Occipital lobe (tissue), 2 donors: Measurements from ENCODE around the gene ALG14. TPM values are rescaled to one million over a fixed set of nuclear protein-coding genes. Genes with fewer than 3 reads are reported as not detected.

Experiments
- DNase-seq: peaks from one replicate; lab custom pipeline; 2025; lab: John Stamatoyannopoulos, UW
- total RNA-seq: library from RNA; depleted of rRNA; stranded (reverse); fragments of >200 nt; gene quantifications from one replicate; pipeline ENCODE4 v1.2.3, GENCODE V29; 2014

ALG14 gene
- total RNA-seq, 1 donor from 2014 or later, result 4.1 TPM

DNA sequence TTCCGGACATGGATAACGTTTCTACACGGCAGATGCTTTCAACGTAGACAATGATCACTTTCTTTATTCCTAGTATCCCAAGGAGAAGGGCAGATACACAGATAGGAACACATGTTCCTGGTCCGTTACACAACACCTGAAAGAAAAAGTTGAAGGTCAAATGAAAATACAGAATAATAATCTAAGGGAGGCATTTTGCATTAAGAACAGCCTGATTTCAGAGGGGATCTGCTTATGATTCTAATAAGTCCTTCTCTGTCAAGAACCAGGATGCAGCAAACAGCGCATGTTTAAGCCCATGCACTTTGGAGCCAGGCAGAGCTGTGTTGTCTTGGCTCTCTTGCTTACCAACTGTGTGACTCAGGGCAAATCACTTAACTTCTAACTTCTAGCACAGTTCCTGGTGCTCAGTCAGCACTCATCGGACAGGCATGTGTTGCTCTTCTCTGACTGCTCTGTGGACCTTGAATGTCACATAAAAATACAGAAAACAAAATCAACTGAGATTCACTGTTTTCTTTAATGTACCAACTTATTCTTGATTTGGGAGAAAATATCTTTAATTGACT is 89.5 kb downstream of the ALG14 start:
- no peak for DNase-seq

DNA sequence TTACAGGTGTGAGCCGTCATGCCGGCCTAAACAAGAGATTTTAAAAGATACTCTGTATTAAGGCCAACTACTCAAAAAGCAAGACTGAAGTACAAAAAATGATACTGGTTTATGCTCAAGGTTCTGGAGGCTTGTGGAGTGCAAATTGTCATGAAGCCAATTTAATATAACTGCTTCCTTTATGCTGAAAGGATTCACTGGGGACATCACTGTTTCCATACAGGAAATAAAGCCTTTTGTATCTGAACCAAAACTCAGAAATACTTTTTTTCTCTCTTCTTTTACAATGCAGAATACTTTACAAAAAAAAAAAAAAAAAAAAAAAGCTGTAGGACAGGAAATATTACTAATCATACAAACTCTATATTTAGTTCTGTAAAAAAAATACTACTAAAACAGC is 90.4 kb downstream of the ALG14 start:
- no peak for DNase-seq

DNA sequence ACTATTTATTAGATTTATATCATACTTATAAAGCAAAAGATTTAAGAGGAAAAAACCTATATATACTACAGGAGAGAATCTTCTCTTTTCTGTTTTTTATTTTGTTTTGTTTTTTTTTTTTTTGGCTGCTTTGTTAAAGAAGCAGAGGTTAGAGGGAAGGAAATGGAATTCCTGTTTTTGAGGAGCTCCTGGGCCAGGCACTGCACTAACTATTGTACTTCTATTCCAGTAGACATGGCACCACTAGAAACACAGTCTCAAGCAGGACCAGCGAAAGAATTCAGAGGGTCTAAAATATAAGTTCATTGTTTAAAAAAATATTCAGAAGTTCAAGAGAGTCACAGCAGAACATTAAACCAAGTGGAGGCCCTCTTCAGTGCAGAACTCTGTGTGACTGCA is 91.2 kb downstream of the ALG14 start:
- DNase-seq, result no peak

DNA sequence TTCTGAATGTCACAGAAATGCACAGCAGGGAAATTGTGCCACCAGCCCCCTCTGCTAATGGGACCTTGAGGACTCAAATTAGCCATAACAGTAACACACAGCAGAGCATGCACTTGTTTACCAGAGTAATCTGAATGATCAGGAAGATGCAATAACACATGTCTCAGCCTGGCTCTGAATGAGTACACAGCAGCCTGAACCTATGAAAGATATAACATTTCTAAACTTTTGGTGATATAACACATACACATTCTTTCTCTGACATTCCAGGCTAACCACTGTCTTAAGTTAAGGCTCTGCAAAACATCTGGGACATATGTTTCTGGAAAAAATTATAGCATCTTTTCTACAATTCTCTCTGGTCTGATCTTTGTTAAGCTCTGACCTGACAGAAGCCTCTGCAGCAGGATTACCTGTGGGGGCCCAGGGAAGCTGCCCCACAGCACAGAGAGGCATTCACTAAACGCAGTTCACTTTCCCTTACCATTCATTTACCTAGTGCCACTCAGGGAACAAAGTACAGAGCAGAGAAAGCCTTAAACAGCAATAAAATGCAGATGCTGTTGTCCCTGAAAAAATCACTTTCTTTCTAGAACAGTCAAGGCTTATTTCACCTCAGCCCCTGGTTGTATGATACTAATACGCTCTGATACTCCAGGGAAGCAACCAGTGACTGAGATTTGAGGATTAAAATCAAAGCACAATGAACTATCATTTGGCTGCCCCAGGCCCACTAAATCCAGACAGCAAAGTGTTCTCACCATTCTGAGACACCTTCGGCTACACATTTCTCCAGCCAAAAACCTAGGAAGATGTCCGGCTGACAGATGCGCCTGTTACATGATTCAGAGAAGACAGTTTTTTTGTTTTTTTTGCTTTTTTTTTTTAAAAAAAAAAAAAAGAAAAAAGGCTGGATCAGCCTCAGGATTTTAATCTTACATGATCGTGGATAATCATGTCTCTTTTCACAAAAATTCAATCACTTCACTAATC is 91.9 kb downstream of the ALG14 start:
- no peak for DNase-seq

DNA sequence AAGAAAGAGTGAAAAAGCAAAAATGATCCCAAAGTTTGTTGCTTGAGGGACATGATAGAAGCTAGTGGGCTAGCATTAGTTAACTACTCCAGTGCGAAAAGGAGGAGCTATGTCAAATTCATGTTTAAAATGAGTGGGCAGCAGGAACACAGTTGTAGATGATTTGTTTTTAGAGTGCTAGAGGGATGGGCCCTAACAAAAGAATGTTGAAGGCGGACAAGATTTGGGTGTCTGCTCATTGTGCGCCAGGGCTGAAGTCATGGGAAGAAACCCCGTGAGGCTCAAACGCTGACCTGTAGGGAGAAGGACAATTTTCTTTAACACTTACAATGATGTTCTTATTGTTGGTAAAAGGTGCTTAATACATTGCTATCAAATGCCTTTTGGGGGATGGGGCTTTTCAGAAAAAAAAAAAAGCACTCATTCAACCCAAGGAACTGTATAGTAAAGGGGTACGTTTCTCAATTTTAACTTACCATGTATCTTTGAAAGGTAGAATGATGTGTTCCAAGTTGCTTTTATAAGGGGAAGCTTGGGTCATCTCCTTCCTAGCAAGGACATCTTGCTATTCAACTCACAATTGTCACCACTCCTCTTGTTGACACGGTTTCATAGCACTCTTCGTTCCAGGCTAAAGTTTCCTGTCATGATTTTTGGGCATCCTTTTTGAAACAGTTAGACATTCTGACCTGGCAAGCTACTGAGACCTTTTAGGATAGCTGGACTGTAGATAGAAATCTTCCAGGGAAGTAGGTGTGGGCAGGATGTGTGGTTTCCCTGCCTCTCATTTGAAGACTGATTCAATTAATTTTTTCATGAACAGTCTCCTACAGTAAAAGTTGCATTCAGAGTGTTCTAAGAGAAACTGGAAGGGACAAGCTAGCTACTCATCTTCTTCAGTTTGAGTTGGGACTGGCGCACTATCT is 92.8 kb downstream of the ALG14 start:
- no peak for DNase-seq

DNA sequence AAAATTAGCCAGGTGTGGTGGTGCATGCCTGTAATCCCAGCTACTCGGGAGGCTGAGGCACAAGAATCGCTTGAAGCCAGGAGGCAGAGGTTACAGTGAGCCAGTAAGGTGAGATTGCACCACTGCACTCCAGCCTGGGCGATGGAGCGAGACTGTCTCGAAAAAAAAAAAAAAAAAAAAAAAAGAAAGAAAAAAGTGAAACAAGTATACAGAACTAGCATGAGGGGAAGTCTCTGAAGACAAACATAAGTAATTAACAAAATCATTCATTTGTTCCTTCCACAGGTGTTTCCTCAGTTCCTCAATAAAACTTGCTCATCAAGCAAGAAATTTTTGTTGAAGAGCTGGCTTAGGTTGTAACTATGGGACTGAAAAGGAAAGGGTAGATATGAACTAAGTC is 93.6 kb downstream of the ALG14 start:
- DNase-seq, result no peak

DNA sequence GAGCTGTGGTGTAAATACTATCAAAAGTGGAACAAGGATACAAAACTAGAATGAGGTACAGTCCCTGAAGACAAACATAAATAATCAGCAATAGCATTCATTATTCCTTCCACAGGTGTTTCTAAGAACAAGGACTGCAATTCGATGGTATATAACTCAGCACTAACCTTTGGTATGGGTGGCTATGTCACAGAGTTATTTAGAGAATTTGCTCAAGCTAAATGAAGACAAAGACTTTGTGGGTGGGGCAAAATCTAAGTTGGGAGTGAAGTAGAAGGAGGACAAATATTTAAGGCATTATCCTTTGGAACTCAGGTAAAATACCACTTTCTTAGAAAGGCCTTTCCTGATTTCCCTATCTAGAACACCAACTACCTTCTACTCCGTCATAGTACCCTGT is 94.3 kb downstream of the ALG14 start:
- no peak for DNase-seq

DNA sequence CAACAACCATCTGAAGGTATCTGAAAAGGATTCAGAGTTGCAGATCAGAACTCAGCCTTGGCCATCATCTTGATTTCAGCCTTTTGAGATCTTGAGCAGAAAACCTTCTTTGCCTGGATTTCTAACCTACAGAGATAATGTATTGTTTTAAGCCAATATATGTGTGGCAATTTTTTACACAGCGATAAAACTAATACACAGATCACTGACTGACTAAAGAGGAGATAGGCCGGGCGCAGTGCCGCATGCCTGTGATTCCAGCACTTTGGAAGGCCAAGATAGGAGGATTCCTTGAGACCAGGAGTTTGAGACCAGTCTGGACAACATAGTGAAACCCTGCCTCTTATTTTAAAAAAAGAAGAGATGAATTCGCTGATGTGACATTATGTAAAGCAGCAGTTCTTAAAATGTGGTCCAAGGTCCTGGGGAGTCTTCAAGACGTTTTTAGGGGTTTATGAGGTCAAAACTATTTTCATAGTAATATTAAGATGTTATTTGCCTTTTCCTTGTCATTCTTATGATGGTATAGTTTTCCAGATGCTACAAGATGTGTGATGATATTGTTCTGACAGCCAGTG is 95.7 kb downstream of the ALG14 start:
- no peak for DNase-seq

DNA sequence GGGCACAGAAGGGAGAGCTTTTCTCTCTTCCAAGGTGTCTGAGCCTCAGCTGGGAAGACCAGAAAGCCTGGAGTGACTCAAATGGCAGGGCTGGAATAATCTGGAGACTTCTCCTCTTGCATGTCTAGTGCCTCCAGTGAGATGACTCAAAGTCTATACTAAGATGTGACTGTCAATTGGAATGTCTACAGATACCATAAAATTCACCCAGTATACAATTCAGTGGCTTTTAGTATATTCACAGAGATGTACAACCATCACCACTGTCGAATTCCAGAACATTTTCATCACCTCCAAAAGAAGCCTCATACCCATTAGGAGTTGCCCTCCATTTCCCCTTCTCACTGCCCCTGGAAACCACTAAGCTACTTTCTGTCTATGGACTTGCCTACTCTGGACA is 97.9 kb downstream of the ALG14 start:
- DNase-seq, result no peak

DNA sequence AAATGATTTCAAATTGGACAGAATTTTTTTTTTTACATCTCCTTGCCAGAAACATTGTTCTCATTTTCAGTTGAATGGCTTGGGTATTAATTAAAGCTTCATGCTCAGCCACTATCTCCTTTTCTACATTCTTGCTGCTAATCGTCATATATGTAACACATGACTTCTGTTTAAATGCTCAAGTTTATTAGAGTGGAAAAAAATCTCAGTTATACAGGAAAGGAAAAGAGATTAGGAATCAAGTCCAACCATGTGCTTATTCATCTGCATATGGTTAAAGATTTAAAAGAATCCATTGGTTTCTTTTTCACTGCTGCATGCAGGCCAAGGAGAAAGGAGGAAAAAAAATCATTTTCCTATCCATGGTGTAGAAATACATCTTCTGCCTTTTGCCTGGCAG is 98.5 kb downstream of the ALG14 start:
- no peak for DNase-seq

DNA sequence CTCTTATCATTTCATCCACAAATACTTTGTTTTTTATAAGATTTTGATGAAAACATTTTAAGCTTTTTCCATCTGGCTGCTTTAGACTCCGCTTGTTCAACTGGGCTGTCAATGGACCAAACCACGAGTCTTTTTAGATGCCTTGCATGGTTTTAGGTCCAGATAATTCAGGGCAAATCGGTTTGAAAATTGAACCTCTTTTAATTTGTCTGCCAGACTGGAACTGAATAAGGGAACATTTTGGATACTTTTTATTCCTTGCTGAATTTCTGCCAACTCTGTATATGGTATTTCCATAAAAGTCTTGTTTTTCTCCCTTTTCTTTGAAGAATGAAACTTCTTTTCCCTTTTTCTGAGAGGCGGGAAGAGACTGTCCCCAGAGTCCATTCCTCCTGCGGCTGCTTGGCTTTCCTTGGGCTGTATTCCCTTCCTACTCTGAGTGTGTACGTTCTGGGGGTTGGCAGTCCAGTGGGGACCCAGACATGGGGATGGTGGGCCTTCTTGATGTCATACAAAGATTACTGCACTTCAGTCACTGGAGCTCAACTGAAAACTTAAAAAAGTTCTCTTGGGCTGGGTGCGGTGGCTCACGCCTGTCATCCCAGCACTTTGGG is 99.3 kb downstream of the ALG14 start:
- DNase-seq, result no peak

DNA sequence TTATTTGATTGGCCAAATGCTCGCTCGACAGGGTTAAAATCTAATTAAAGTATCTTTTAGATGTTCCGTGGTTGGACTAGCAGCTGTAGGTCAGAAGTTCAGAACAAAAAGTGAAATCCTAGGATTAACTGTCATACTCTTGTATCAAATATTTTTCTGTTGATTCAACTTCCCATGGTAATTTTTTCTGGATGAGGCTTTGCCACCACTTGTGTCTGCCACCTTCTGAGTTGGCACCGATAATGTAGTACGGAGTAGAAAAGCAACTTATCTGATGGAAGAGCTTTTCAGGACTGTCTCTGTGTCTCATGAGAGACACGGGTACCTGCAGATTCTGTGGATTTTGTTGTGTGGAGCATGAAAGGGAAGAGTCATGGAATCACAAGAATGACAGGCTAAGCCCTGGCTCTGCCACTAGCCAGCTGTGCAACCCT is 101.2 kb downstream of the ALG14 start:
- DNase-seq, result no peak

DNA sequence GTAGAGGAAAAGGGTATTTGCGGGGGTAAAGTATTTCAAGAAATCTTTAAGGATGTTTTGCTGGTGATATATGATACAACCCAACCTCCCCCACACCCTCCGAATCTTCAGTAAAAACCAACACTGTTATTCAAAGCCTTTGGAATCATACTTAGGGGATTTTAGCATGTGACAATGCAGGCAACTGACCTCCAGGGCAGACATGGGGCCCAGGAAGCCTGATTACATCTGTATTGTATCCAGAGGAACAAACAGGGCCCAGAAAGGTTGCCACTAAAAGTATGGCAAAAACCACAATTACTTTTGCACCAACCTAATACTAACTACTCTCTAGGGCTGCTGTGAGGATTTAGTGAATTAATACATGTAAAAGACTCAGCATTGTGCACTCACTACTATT is 102.0 kb downstream of the ALG14 start:
- DNase-seq, result no peak

DNA sequence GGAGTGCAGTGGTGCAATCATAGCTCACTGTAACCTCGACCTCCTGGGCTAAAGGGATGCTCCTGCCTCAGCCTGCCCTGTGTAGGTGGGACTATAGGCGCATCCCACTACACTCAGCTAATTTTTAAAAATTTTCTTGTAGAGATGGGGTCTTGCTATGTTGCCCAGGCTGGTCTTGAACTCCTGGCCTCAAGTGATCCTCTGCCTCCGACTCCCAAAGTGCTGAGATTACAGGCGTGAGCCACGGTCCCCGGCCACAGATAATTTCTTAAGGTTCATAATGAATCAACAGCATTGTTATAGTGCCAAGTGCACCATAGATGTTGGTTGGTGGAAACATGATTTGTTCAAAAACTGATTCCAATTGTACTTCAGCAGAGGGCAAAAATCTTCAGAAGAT is 103.6 kb downstream of the ALG14 start:
- no peak for DNase-seq

DNA sequence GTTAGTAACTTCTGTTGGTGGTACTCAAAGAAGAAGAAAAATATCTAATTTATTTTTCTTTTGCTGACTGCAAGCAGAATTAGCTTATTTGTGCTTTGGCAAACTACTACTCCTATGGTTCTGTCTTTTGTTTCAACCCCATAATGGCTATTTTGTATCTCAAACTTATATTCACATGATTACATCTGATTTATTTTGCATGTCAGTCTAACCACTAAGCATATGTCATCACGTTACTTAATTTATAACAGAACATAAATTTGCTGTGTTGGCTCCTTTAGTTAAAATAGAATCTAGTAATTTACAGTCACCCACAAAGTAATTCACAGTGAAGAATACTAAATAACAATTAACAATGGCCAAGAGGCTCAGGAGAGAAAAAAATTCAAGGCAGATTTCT is 106.7 kb downstream of the ALG14 start:
- no peak for DNase-seq

DNA sequence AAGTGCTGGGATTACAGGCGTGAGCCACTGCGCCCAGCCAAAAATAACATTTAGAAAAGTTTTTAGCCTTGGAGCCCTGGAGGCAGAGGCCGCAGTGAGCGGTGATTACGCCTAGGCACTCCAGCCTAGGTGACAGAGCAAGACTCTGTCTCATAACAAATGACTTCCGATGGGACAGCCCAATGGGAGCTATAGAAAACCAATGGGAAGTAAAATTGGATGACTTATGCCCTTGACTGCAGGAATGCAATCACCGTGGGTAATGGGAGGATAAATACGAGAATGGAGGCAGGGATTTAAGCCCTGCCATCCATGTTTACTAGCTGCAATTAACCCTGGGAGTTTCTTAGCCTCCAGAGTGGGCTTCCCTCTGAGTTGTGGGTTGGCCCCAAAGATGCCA is 108.9 kb downstream of the ALG14 start:
- no peak for DNase-seq

DNA sequence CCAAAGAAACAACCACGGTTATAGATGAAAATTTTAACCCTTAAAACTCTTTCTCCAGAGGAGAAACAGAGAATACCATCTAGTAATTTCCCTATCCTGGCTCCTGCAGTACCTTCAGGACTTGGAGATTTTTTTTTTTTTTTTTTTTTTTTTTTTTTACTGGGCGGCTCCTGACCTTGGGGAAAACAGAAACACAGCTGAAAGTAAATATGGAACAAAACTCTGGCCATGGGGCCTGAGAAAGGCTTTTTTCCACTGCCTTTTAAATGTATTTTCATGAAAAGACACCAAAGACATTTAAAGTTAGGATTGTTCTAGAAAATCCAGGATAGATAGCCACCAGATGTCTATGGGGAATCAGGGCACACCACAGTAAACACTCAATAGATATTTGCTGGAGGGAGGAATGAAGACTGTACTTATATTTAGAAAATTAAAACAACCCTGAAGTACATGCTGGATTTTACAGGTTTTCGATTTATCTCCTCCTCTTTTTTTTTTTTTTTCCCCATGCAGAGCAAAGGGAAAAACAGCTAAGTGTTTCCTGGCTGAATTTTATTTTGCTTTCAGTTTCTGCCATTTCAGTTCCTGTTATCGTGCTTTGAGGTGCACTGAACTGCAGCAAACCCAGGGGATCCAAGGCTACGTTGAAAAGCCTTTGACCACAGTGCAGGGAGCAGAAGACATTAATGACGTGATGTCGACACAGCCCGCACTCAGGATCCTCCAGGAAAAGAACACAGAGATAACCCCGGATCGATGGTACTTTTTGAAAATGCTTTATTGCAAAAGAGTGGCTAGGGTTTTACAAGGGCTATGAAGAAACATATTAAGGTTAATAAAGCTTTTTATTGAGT is 110.1 kb downstream of the ALG14 start:
- no peak for DNase-seq

DNA sequence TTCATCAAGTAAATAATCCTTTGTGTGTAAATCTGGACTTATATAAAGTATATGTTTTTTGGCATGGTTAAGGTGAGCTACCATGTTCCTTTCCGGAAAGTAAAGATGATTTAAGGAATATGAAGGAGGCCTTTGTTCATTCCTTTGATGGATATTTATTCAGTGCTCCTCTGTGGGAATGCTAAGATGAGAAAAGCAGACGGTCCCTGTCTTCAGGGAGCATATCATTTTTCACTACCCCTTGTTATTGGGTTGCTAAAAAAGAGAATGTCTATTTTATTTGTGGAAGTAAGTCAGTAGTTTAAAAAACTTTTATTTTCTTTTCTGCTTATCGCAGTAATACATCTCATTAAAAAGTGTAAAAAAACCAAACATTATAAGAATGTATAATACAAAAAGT is 110.8 kb downstream of the ALG14 start:
- DNase-seq, result no peak

DNA sequence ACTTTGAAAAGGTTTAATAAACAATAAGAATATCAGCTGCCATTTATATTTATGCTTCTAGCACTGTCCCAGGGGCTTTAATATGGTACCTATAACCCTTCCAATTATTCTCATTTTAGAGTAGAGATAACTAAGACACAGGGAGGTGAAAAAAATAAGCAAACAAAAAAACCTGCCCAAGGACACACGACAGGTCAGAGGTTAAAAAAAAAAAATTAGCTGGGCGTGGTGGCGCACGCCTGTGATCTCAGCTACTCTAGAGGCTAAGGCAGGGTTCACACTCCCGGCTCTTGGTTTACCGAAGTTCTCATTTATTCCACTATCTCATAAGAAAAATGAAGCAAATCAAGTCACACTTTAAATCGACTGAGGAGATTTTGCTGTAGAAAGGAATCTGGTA is 111.2 kb downstream of the ALG14 start:
- DNase-seq, result no peak

DNA sequence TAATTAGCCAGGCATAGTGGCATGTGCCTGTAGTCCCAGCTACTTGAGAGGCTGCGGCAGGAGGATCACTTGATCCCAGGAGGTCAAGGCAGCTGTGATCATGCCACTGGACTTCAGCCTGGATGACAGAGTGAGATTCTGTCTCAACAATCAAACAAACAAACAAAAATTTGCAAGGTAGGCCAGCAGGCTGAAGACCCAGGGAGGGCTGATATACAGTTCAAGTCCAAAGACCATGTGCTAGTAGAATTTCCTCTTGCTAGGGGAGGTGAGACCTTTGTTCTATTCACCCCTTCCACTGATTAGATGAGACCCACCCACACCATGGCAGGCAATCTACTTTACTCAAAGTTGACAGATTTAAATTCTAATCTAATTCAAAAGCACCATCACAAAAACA is 114.7 kb downstream of the ALG14 start:
- DNase-seq, result no peak
